HepG2 (cell line): ENCODE measurements around the gene GPR162. TPM values are rescaled to one million over a fixed set of nuclear protein-coding genes. Genes with fewer than 3 reads are reported as not detected.
A peak's percentile ranks its signal among the peaks of the same experiment; 100 is the strongest.

Experiments used
- ATAC-seq: fragments of 200-7000 bp; cut with Tn5 transposase; 3 replicates; pipeline ENCODE4 v1.9.1; 2020; ENCODE audit warnings: mild to moderate bottlenecking, moderate library complexity
- BruUV-seq: library from RNA; stranded (reverse); fragments of 400-500 nt; replicated peaks from 2 replicates; lab custom pipeline; 2021; lab: Mats Ljungman, UMichigan
- CTCF ChIA-PET: fragments of 300-600 bp; formaldehyde crosslinking; extraction: SDS; loops from one replicate; lab custom pipeline; 2021; ENCODE audit warnings: low total read pairs, inconsistent platforms, low intra/inter-chr PET ratio; lab: Yijun Ruan, JAX
- POLR2A ChIA-PET: fragments of 350-600 bp; sonication (Branson Sonifier 250); formaldehyde crosslinking; loops from one replicate; lab custom pipeline; 2020; ENCODE audit warnings: antibody characterized with exemption, inconsistent platforms; lab: Yijun Ruan, JAX
- DNase-seq: peaks from one replicate; pipeline ENCODE4 v3.0.0-alpha.2; 2015; ENCODE audit warnings: low spot score
- FAIRE-seq: peaks from 3 replicates; lab custom pipeline; 2011; peaks lifted over from hg19 to GRCh38; lab: Jason Lieb, UNC
- H2AFZ ChIP-seq: one replicate; pipeline ENCODE4 v1.6.1; 2011; ENCODE audit warnings: low read length, inconsistent platforms
- H3K27ac ChIP-seq: fragments of 300-600 bp; 3 replicates; pipeline ENCODE4 v1.8.0; 2011; ENCODE audit warnings: mixed run types, mild to moderate bottlenecking, mixed read lengths, low read length, inconsistent platforms; ENCODE audit not compliant: insufficient read depth; ENCODE audit errors: extremely low read length
- H3K27me3 ChIP-seq, 2 experiments: fragments of 200-600 bp in 1 of 2; 2 replicates in 1 of 2; 3 replicates in 1 of 2; pipeline versions ENCODE4 v1.6.0 to v1.8.0; 2011; ENCODE audit warnings: low read length in 2 of 2, mild to moderate bottlenecking in 2 of 2, moderate library complexity in 2 of 2, inconsistent platforms in 1 of 2; ENCODE audit not compliant: insufficient read depth in 2 of 2, control insufficient read depth in 1 of 2
- H3K36me3 ChIP-seq, 2 experiments: fragments of 200-600 bp in 1 of 2; replicated peaks in 1 of 2; 2 replicates in 1 of 2; 3 replicates in 1 of 2; pipeline versions ENCODE4 v1.5.1 to v1.8.0; 2011; ENCODE audit warnings: low read length in 2 of 2, inconsistent platforms in 1 of 2; ENCODE audit not compliant: insufficient read depth in 2 of 2, control insufficient read depth in 1 of 2
- H3K4me1 ChIP-seq: 2 replicates; pipeline ENCODE4 v1.5.1; 2012; ENCODE audit warnings: low read length, inconsistent platforms; ENCODE audit not compliant: insufficient read depth
- H3K4me2 ChIP-seq: 2 replicates; pipeline ENCODE4 v1.6.0; 2011; ENCODE audit warnings: low read depth, low read length, inconsistent platforms
- H3K4me3 ChIP-seq, 3 experiments: fragments of 200-600 bp in 1 of 3; sonication (generic), shearing (Covaris generic) in 1 of 3; replicated peaks in 1 of 3; 2 replicates each; pipeline ENCODE4 v1.5.1; 2011 to 2016; ENCODE audit warnings: low read length in 3 of 3, inconsistent platforms in 2 of 3, low read depth in 2 of 3, mild to moderate bottlenecking in 2 of 3, control low read depth in 1 of 3, mixed read lengths in 1 of 3; ENCODE audit not compliant: insufficient read depth in 1 of 3
- H3K79me2 ChIP-seq: one replicate; pipeline ENCODE4 v1.6.1; 2011; ENCODE audit warnings: low read length, inconsistent platforms; ENCODE audit not compliant: insufficient read depth
- H3K9ac ChIP-seq: 2 replicates; pipeline ENCODE4 v1.6.0; 2011; ENCODE audit warnings: mild to moderate bottlenecking, low read depth, low read length, inconsistent platforms; ENCODE audit not compliant: insufficient read depth
- H3K9me3 ChIP-seq: 2 replicates; pipeline ENCODE4 v1.5.1; 2012; ENCODE audit warnings: mild to moderate bottlenecking, low read length
- H4K20me1 ChIP-seq: 2 replicates; pipeline ENCODE4 v1.6.0; 2011; ENCODE audit warnings: inconsistent platforms, mild to moderate bottlenecking, low read length, moderate library complexity; ENCODE audit not compliant: insufficient read depth
- ARNT2 ChIP-seq: sonication (generic); formaldehyde crosslinking; IDR thresholded peaks from 2 replicates; pipeline ENCODE4 v1.8.0; 2022; ENCODE audit warnings: mild to moderate bottlenecking, low read depth, missing genetic modification reagents, moderate library complexity
- FOXM1 ChIP-seq: sonication (generic); formaldehyde crosslinking; IDR thresholded peaks from 2 replicates; pipeline ENCODE4 v1.5.0; 2020; ENCODE audit warnings: missing genetic modification reagents
- HNRNPUL1 ChIP-seq: fragments of 200-400 bp; formaldehyde crosslinking; IDR thresholded peaks from 2 replicates; pipeline ENCODE4 v1.6.1; 2017; ENCODE audit warnings: low read depth, mild to moderate bottlenecking, low read length, moderate library complexity
- KAT7 ChIP-seq: IDR thresholded peaks from 2 replicates; pipeline ENCODE4 v1.6.1; 2018; ENCODE audit warnings: borderline replicate concordance, missing compliant biosample characterization
- LRRFIP1 ChIP-seq: sonication (generic); formaldehyde crosslinking; conservative IDR thresholded peaks from 2 replicates; pipeline ENCODE4 v1.4.0; 2020; ENCODE audit warnings: missing genetic modification reagents
- MNT ChIP-seq: fragments of 450-650 bp; IDR thresholded peaks from 2 replicates; pipeline ENCODE4 v1.6.1; 2016
- RXRA ChIP-seq: sonication (generic); formaldehyde crosslinking; IDR thresholded peaks from 2 replicates; pipeline ENCODE4 v1.5.1; 2020; ENCODE audit warnings: missing genetic modification reagents
- SIN3B ChIP-seq: fragments of 150-350 bp; IDR thresholded peaks from 2 replicates; pipeline ENCODE4 v1.6.1; 2014; ENCODE audit warnings: low read length
- SNAPC2 ChIP-seq: sonication (generic); formaldehyde crosslinking; IDR thresholded peaks from 2 replicates; pipeline ENCODE4 v1.8.1; 2022; ENCODE audit warnings: mild to moderate bottlenecking, missing genetic modification reagents
- SPEN ChIP-seq: sonication (generic); formaldehyde crosslinking; IDR thresholded peaks from 2 replicates; pipeline ENCODE4 v1.5.1; 2020; ENCODE audit warnings: low read depth, mild to moderate bottlenecking, missing genetic modification reagents
- SSRP1 ChIP-seq: IDR thresholded peaks from 2 replicates; pipeline ENCODE4 v1.6.1; 2016; ENCODE audit warnings: control low read depth
- ZBTB21 ChIP-seq: sonication (generic); formaldehyde crosslinking; IDR thresholded peaks from 2 replicates; pipeline ENCODE4 v1.4.0; 2020; ENCODE audit warnings: missing genetic modification reagents
- ZNF160 ChIP-seq: sonication (generic); formaldehyde crosslinking; IDR thresholded peaks from 2 replicates; pipeline ENCODE4 v1.8.0; 2022; ENCODE audit warnings: mild to moderate bottlenecking, inconsistent platforms, missing genetic modification reagents
- ZNF724P ChIP-seq: sonication (generic); formaldehyde crosslinking; IDR thresholded peaks from 2 replicates; pipeline ENCODE4 v1.8.0; 2022; ENCODE audit warnings: missing genetic modification reagents, borderline replicate concordance
- WGBS: methylation state at CpG from one replicate; pipeline ENCODE4 v1.1.6; 2017; ENCODE audit warnings: low lambda C conversion rate; 5-methylcytosine and 5-hydroxymethylcytosine counted together
- in situ Hi-C: cut with HindIII; loops from 2 replicates; pipeline ENCODE4 v1.10.0; 2017; ENCODE audit warnings: low pct_unique_long_range_greater_than_20kb; ENCODE audit not compliant: extremely low pct_ligation_motif_present
- intact Hi-C: fragments of 100-400 bp; cut with micrococcal nuclease; formaldehyde crosslinking; loops from one replicate; pipeline ENCODE4 v1.10.0; 2022; ENCODE audit not compliant: unreplicated experiment
- polyA plus RNA-seq, 8 experiments: library from polyadenylated mRNA; depleted of rRNA in 3 of 8; stranded (reverse) in 7 of 8; unstranded in 1 of 8; fragments of >200 nt; fragmentation: Illumina TruSeq in 4 of 8; extraction: Trizol in 4 of 8; gene quantifications; 2 replicates each; pipeline versions ENCODE4 v1.2.1 to v1.2.3, GENCODE V29; 2011 to 2016; ENCODE audit warnings: low read depth in 4 of 8, missing spikeins in 1 of 8, mixed read lengths in 1 of 8; ENCODE audit not compliant: insufficient read depth in 1 of 8
- total RNA-seq, 5 experiments: library from RNA; depleted of rRNA; stranded (reverse); fragments of >200 nt; fragmentation: Illumina TruSeq; extraction: Trizol; gene quantifications; 2 replicates each; pipeline ENCODE4 v1.2.3, GENCODE V29; 2016; ENCODE audit warnings: low read depth in 1 of 5
- TF ChIP-seq, protein P1 (sequence below): sonication (generic); formaldehyde crosslinking; IDR thresholded peaks from 2 replicates; pipeline ENCODE4 v1.5.1; 2020; ENCODE audit warnings: mild to moderate bottlenecking, missing genetic modification reagents, moderate library complexity

Gene GPR162
- total and polyA plus RNA-seq, 2 of the 13 experiments (the other 11 are each of a cell fraction or from before 2014, with no cell fraction given), result 0.08 TPM; not detected in 1

GRCh38 chr12:6780573-6780972 is 41.0 kb upstream of the GPR162 start:
- in situ Hi-C loops (loop anchor here (5.0 kb wide), 1 partner anchor 33 kb away; no protein-coding TSS in a partner anchor), intact Hi-C loops (no loop called here)
- DNase-seq, result no peak
- BruUV-seq, result no TSS peak
- H2AFZ ChIP-seq, result no peak overlapping the region
- CTCF ChIA-PET, result interaction anchor here (2.9 kb wide), 1 partner anchor 27 kb away, joined by 54 read pairs; the partner anchor contains the start of gene MLF2
- no peak for FAIRE-seq
- H3K4me2 ChIP-seq, result peak overlapping the region; percentile 8; the same call in 1 of the 2 replicates
- 48% methylated on average over 6 of the region's 6 CpGs for WGBS
- H3K9me3 ChIP-seq, result no peaks in the 10 kb centered on the region
- no peaks in the 10 kb centered on the region for H3K79me2 ChIP-seq
- ATAC-seq, result no peak
- 0 out of 2 replicates have a peak overlapping the region, but pooled peaks have one; percentile 16 for H3K9ac ChIP-seq
- H3K4me3 ChIP-seq, result no peak overlapping the region
- no peaks in the 10 kb centered on the region for H4K20me1 ChIP-seq
- POLR2A ChIA-PET, result interaction anchor here (1.4 to 3.1 kb wide), 3 partner anchors 9 to 27 kb away, joined by 3 to 15 read pairs (median 11); partner anchors contain the start of gene MLF2
- TF ChIP-seq, protein P1, sequence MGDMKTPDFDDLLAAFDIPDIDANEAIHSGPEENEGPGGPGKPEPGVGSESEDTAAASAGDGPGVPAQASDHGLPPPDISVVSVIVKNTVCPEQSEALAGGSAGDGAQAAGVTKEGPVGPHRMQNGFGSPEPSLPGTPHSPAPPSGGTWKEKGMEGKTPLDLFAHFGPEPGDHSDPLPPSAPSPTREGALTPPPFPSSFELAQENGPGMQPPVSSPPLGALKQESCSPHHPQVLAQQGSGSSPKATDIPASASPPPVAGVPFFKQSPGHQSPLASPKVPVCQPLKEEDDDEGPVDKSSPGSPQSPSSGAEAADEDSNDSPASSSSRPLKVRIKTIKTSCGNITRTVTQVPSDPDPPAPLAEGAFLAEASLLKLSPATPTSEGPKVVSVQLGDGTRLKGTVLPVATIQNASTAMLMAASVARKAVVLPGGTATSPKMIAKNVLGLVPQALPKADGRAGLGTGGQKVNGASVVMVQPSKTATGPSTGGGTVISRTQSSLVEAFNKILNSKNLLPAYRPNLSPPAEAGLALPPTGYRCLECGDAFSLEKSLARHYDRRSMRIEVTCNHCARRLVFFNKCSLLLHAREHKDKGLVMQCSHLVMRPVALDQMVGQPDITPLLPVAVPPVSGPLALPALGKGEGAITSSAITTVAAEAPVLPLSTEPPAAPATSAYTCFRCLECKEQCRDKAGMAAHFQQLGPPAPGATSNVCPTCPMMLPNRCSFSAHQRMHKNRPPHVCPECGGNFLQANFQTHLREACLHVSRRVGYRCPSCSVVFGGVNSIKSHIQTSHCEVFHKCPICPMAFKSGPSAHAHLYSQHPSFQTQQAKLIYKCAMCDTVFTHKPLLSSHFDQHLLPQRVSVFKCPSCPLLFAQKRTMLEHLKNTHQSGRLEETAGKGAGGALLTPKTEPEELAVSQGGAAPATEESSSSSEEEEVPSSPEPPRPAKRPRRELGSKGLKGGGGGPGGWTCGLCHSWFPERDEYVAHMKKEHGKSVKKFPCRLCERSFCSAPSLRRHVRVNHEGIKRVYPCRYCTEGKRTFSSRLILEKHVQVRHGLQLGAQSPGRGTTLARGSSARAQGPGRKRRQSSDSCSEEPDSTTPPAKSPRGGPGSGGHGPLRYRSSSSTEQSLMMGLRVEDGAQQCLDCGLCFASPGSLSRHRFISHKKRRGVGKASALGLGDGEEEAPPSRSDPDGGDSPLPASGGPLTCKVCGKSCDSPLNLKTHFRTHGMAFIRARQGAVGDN (CRISPR knock-in tag), result no peak
- TF ChIP-seq SSRP1 (CRISPR knock-in tag) (no peak), SNAPC2 (no peak), KAT7 (CRISPR knock-in tag) (no peak), ZNF724P (CRISPR knock-in tag) (no peak), MNT (no peak), ZNF160 (no peak), LRRFIP1 (no peak), SPEN (no peak), FOXM1 (CRISPR knock-in tag) (no peak), ZBTB21 (CRISPR knock-in tag) (no peak), HNRNPUL1 (no peak), ARNT2 (CRISPR knock-in tag) (no peak), SIN3B (no peak), RXRA (no peak)
- H3K36me3 ChIP-seq, result no peaks in the 10 kb centered on the region
- H3K27ac ChIP-seq, result no peak overlapping the region
- peaks cover 77% of the 10 kb centered on the region for H3K4me1 ChIP-seq
- peaks cover 2 to 16% of the 10 kb centered on the region in 2 experiments; a peak in 2 of 5 replicates for H3K27me3 ChIP-seq
